Measurements from ENCODE around the gene PRKCA.
"Not testable (repeated sequence)": the region's sequence is repeated elsewhere in the genome, so short reads cannot be mapped to it uniquely, and the experiment has no call there.

Gene PRKCA

DNA sequence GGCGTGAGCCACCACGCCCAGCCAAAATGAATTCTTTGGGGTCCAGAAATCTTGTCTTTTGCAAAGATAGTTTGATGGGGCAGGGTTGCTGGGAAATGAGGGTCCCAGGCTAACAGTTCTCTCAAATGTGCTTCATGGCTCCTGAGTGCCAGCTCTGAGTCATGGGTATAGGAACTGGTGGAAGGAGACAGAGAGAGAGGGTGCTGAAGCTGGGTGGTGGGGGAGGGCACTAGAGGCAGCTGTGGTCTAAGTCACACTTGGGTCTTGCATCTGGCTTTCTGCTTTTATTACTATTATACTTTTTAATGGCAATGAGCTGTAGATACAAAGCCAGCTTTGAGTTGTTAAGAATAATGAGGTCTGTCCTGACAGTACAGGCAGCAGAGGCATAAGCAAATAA lies 54.6 kb downstream of the PRKCA start:
- ChIA-PET CTCF (interaction anchor here (1.2 kb wide), 1 partner anchor 101 kb away, joined by 4 read pairs; no protein-coding TSS in a partner anchor), POLR2A (no interaction called here)
- TF ChIP-seq, protein P1, sequence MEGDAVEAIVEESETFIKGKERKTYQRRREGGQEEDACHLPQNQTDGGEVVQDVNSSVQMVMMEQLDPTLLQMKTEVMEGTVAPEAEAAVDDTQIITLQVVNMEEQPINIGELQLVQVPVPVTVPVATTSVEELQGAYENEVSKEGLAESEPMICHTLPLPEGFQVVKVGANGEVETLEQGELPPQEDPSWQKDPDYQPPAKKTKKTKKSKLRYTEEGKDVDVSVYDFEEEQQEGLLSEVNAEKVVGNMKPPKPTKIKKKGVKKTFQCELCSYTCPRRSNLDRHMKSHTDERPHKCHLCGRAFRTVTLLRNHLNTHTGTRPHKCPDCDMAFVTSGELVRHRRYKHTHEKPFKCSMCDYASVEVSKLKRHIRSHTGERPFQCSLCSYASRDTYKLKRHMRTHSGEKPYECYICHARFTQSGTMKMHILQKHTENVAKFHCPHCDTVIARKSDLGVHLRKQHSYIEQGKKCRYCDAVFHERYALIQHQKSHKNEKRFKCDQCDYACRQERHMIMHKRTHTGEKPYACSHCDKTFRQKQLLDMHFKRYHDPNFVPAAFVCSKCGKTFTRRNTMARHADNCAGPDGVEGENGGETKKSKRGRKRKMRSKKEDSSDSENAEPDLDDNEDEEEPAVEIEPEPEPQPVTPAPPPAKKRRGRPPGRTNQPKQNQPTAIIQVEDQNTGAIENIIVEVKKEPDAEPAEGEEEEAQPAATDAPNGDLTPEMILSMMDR (IDR thresholded peaks at IDR 0.05; ENCODE audit: insufficient read depth, low read length, missing control alignments): no peak
- H3K4me3 ChIP-seq (ENCODE audit: low read depth, low read length): no peak overlapping the region
- no peak for DNase-seq (ENCODE audit: low read depth, low spot score)

DNA sequence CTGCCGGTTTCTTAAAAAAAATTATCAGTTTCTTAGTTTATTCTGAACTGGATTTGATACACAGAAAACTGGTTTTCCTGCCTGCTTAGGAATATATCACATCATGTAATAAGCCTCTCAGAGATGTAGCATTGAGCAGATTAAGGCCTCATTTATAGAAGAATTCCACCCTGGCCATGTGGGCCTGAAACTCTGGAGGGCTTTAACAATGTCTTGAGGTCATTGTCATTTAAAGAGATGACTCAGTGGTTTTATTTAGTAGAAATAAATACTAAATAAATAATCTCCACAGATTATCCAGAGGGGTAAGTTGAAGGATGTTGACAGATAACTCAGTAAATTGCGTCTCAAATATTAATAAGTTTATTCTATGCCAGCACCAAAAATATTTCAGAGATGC lies 56.9 kb downstream of the PRKCA start:
- POLR2A ChIA-PET: no interaction called here
- CTCF ChIA-PET: interaction anchor here (0.8 kb wide), 1 partner anchor 11 kb away, joined by 3 read pairs; no protein-coding TSS in a partner anchor
- TF ChIP-seq, protein P1 (IDR thresholded peaks at IDR 0.05; ENCODE audit: insufficient read depth, low read length, missing control alignments): no peak
- no peak overlapping the region for H3K4me3 ChIP-seq (ENCODE audit: low read depth, low read length)
- DNase-seq (ENCODE audit: low read depth, low spot score): no peak

DNA sequence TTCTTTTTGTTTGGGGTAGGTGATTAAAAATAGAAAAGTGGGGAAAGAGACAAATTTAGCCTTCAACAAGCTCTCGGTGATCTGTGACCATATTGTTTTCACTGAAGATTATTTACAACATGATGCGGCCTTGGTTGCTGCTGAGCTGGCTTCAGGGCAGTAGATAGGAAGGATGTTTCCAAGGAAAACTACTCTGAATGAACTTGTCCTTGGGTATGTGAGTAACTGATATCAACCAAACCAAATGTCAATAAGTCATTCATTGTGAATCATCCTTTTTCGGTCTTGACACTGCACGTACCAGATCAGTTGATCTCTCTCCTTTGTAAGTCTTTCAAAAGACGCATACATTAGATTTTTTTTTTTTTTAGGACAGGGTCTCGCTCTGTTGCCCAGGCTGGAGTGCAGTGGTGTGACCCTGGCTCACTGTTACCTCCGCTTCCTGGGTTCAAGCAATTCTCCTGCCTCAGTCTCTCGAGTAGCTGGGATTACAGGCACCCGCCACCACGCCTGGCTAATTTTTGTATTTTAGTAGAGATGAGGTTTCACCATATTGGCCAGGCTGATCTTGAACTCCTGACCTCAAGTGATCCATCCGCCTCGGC lies 58.6 kb downstream of the PRKCA start:
- POLR2A ChIA-PET; DNase-seq (ENCODE audit: low read depth, low spot score); CTCF ChIA-PET; H3K4me3 ChIP-seq (ENCODE audit: low read depth, low read length): not testable (repeated sequence)

DNA sequence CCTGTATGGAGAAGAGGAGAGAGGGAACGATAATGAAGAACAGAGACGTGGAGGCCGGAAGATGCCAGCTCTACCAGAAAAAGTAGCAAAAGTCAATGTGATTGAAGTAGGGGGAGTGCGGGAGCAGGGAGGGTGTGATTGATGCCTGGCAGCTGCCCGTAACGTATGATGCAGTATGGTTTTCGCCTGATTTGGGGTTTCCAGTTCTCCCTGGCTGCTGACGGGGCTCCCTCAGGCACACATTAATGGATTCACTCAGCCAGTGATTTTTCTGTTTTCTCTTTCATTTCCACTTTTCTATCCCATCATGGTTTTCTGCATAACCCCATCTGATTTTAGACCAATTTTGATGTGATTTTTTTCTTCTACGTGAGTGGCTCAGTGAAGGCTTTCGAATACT lies 62.1 kb downstream of the PRKCA start:
- TF ChIP-seq, protein P1 (IDR thresholded peaks at IDR 0.05; ENCODE audit: insufficient read depth, low read length, missing control alignments): no peak
- ChIA-PET CTCF (no interaction called here), POLR2A (no interaction called here)
- DNase-seq (ENCODE audit: low read depth, low spot score): no peak
- no peak overlapping the region for H3K4me3 ChIP-seq (ENCODE audit: low read depth, low read length)

DNA sequence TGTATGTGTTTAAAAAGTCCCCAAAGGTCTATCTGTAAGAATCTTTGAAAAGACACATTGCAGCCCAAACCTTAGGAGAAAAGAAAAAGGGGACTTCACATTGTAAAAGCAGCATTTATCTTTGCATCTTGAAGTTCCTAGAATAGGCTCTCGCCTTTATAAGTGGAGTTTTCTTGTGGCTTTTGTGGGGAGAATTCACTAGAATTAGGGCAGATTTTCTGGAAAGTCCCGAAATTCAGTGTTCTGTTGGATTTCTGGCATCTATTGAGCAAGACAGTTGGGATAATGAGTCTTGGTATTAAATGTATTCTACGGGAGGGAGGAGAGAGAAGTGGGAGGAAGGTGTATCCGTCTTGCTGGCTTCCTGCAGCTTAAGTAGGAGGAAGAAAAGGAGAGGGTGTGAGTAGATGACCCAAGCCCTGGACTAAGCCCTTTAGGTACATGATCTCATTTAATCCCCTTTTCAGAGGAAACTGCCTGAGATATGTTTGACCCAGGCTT lies 62.6 kb downstream of the PRKCA start:
- no peak overlapping the region for H3K4me3 ChIP-seq (ENCODE audit: low read depth, low read length)
- ChIA-PET CTCF (no interaction called here), POLR2A (no interaction called here)
- TF ChIP-seq, protein P1 (IDR thresholded peaks at IDR 0.05; ENCODE audit: insufficient read depth, low read length, missing control alignments): no peak
- DNase-seq (ENCODE audit: low read depth, low spot score): no peak

DNA sequence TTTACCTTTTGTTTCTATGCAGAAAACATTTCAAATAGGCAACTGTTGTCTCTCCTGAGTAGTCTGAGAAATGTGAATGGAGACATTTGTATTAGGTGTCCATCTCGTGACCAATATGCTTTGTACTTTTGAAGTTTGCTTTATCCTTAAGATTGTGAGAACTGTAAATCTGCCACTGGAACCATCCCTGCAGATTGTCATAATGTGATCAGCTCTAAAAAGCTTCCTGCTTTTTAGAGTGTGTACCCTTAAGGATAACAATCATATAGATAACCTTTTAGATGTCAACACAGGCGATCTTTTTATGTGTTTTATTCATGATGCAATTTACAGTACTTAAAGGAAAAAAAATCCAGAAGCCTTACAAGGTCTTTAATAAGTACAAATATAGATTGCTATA lies 63.5 kb downstream of the PRKCA start:
- no peak for DNase-seq (ENCODE audit: low read depth, low spot score)
- TF ChIP-seq, protein P1 (IDR thresholded peaks at IDR 0.05; ENCODE audit: insufficient read depth, low read length, missing control alignments): no peak
- ChIA-PET POLR2A (no interaction called here), CTCF (interaction anchor here (1.2 kb wide), 1 partner anchor 201 kb away, joined by 5 read pairs; no protein-coding TSS in a partner anchor)
- H3K4me3 ChIP-seq (ENCODE audit: low read depth, low read length): no peak overlapping the region

DNA sequence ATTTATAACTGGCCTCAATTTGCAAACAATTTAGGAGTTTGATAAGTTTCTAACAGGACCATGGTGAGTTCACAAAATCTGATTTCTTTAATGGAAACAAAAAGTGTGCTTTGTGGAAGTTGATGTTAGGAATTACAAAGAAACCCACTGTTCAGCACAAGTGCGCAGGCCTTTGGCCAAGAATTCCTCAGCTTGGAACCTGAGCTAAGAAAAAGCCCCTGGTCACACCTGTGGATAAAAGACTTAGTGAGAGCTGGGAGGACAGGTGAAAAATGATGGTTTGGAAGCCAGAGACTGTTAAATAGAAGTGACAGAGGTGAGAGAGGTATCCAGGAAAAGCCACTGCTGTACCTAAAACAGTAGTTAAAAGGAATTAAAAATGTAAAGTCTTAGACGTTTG lies 64.7 kb downstream of the PRKCA start:
- TF ChIP-seq, protein P1 (IDR thresholded peaks at IDR 0.05; ENCODE audit: insufficient read depth, low read length, missing control alignments): no peak
- no peak overlapping the region for H3K4me3 ChIP-seq (ENCODE audit: low read depth, low read length)
- DNase-seq (ENCODE audit: low read depth, low spot score): no peak
- CTCF ChIA-PET: no interaction called here
- POLR2A ChIA-PET: no interaction called here
